Mammary epithelial cell (primary cell): ENCODE measurements around the gene SHPK.

Source experiments
- CTCF ChIP-seq, 2 donors: IDR thresholded peaks in 1 of 2; conservative IDR thresholded peaks in 1 of 2; 2 replicates each; pipeline ENCODE4 v1.5.1; 2011 to 2012; ENCODE audit warnings: inconsistent platforms in 2 of 2, low read length in 2 of 2, mild to moderate bottlenecking in 2 of 2, control low read depth in 1 of 2, low read depth in 1 of 2; ENCODE audit not compliant: insufficient read depth in 1 of 2; ENCODE audit errors: extremely low read depth in 1 of 2
- EZH2 ChIP-seq: IDR thresholded peaks from 2 replicates; pipeline ENCODE4 v1.6.1; 2012; ENCODE audit warnings: low read length, inconsistent platforms, borderline replicate concordance

DNA sequence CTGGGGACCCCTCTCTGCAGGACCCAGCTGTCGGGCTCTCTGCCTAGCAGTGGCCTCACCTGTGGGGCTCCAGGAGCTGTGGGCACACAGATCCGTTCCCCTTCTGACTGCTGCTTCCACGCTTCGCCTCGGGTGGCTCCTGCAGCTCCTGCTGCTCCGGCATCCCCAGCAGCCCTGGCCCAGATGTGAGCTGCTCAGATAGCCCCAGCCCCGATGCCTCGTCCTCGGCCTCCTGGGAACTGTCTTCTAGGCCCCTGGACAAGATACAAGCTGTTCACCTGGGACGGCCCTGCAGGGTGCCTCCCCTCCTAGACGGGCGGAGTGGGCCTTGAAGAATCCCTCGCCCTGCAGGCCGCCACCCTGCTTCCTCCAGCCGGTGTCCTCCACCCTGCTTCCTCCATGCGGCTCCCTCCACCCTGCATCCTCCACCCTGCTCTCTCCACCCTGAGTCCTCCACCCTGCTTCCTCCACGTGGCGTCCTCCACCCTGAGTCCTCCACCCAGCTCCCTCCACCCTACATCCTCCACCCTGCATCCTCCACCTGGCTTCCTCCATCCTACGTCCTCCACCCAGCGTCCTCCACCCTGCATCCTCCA is 43.6 kb upstream of the SHPK start:
- TF ChIP-seq EZH2 (no peak), CTCF (conservative IDR thresholded peaks at IDR 0.05 in 1 of 2, IDR thresholded peaks at IDR 0.05 in 1 of 2; ENCODE audit: extremely low read depth in 1 of 2, insufficient read depth in 1 of 2, low read depth in 1 of 2, low read length in 2 of 2) (no peak)
